Right atrium auricular region (tissue), 2 donors: ENCODE data around the gene CD80. TPM values are rescaled to one million over a fixed set of nuclear protein-coding genes. Genes with fewer than 3 reads are reported as not detected.

Source experiments
- DNase-seq: peaks from one replicate; pipeline ENCODE4 v3.0.0-alpha.2; 2019; ENCODE audit warnings: low spot score
- H3K27ac ChIP-seq, 2 donors: fragments of 200-600 bp; sonication (generic); 1 replicate in 1 of 2; 2 replicates in 1 of 2; pipeline ENCODE4 v1.5.1; 2016 to 2019
- H3K27me3 ChIP-seq, 2 donors: fragments of 200-600 bp; sonication (generic); one replicate each; pipeline versions ENCODE4 v1.5.1 to v1.6.0; 2017 to 2019
- H3K36me3 ChIP-seq: fragments of 200-600 bp; sonication (generic); one replicate; pipeline ENCODE4 v1.5.1; 2016
- H3K4me1 ChIP-seq, 2 donors: fragments of 200-600 bp; sonication (generic); one replicate each; pipeline versions ENCODE4 v1.5.1 to v1.6.0; 2017 to 2019
- H3K4me3 ChIP-seq, 2 donors: fragments of 200-600 bp; sonication (generic); 1 replicate in 1 of 2; 2 replicates in 1 of 2; pipeline ENCODE4 v1.5.1; 2017 to 2019; ENCODE audit warnings: mild to moderate bottlenecking in 1 of 2, moderate library complexity in 1 of 2
- H3K9me3 ChIP-seq, 2 donors: fragments of 200-600 bp; sonication (generic); one replicate each; pipeline ENCODE4 v1.5.1; 2019
- total RNA-seq, 2 donors: library from RNA; depleted of rRNA; stranded (reverse); fragments of >200 nt; gene quantifications; one replicate each; pipeline ENCODE4 v1.1.0, GENCODE V29; 2016
- TF ChIP-seq, protein P1 (sequence below), 2 donors: fragments of 200-600 bp; sonication (generic); IDR thresholded peaks; one replicate each; pipeline ENCODE4 v1.5.1; 2019; ENCODE audit warnings: antibody characterized with exemption in 2 of 2

CD80 gene
- total RNA-seq, 2 donors from 2014 or later, result 0.20 to 0.67 TPM

DNA sequence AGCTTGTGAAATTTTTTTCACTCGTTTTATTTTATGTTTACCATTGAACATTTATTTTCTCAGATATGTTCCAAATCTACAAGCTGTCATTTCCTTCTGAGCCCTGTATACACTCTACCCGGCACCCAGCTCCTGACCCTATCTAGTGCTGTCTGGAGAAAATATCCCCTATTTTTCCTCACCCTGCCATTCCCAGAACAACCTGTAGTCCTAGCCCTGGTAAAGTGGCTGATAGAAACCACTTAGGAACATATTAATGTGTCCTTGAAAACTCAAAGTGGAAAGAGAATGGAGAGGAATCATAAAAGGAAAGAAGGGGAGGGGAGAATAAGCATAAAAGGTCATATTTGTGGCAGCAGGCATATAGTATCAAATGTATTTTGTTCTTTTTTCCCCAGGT is 69.3 kb downstream of the CD80 start:
- no peak for DNase-seq
- Histone ChIP-seq H3K36me3 (peaks cover 45% of the 10 kb centered on the region), H3K4me1 (no peaks in the 10 kb centered on the region), H3K27ac (no peak overlapping the region), H3K27me3 (no peaks in the 10 kb centered on the region), H3K4me3 (no peak overlapping the region), H3K9me3 (no peaks in the 10 kb centered on the region)
- TF ChIP-seq, protein P1, sequence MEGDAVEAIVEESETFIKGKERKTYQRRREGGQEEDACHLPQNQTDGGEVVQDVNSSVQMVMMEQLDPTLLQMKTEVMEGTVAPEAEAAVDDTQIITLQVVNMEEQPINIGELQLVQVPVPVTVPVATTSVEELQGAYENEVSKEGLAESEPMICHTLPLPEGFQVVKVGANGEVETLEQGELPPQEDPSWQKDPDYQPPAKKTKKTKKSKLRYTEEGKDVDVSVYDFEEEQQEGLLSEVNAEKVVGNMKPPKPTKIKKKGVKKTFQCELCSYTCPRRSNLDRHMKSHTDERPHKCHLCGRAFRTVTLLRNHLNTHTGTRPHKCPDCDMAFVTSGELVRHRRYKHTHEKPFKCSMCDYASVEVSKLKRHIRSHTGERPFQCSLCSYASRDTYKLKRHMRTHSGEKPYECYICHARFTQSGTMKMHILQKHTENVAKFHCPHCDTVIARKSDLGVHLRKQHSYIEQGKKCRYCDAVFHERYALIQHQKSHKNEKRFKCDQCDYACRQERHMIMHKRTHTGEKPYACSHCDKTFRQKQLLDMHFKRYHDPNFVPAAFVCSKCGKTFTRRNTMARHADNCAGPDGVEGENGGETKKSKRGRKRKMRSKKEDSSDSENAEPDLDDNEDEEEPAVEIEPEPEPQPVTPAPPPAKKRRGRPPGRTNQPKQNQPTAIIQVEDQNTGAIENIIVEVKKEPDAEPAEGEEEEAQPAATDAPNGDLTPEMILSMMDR (IDR thresholded peaks at IDR 0.05), result no peak

GRCh38 chr3:119485563-119485962 is 73.9 kb downstream of the CD80 start:
- DNase-seq, result no peak
- Histone ChIP-seq H3K36me3 (peaks cover 33% of the 10 kb centered on the region), H3K4me1 (no peaks in the 10 kb centered on the region), H3K27me3 (no peaks in the 10 kb centered on the region), H3K4me3 (no peak overlapping the region), H3K27ac (no peak overlapping the region), H3K9me3 (no peaks in the 10 kb centered on the region)
- TF ChIP-seq, protein P1 (IDR thresholded peaks at IDR 0.05), result no peak

DNA sequence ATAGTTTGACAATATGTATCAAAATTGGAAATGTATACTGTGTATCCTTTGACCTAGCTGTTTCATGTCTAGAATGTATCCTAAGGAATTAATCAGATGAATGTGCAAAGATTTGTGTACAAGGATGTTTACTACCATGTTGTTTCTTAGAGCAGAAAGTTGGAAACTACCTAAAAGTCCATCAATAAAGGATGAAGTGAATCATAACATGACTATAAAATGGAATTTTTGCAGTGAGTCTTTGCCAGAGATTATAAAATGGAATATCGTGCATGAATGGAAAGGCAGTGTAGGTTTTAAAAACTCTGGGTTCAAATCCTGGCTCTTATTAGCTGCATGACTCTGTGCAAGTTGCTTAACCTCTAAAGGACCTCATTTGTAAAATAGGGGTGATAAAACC is 76.3 kb downstream of the CD80 start:
- H3K4me3 ChIP-seq, result no peak overlapping the region
- H3K27me3 ChIP-seq, result no peaks in the 10 kb centered on the region
- no peak overlapping the region for H3K27ac ChIP-seq
- no peaks in the 10 kb centered on the region for H3K9me3 ChIP-seq
- no peak for DNase-seq
- no peaks in the 10 kb centered on the region for H3K4me1 ChIP-seq
- TF ChIP-seq, protein P1 (IDR thresholded peaks at IDR 0.05), result no peak
- peaks cover 22% of the 10 kb centered on the region for H3K36me3 ChIP-seq

DNA sequence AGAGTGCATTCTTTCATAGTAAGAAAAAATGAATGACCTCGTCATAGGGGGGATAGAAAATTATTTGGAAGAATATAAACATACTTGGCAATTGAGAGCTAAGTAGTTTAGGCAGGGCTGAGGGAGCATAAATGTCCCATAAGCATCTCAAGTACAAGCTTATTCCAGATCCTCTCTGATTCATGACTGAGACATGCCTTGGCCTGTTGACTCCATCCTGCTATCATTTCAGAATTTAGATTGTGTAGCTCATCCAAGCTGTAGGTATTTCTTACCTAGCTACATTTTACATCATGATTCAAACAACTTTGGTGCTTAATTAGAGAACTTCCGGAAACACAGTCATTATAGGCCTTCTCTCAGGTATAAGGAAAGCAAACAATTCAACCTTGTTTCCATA is 78.3 kb downstream of the CD80 start:
- Histone ChIP-seq H3K4me3 (no peak overlapping the region), H3K27ac (no peak overlapping the region), H3K36me3 (peaks cover 24% of the 10 kb centered on the region), H3K4me1 (no peaks in the 10 kb centered on the region), H3K27me3 (no peaks in the 10 kb centered on the region), H3K9me3 (no peaks in the 10 kb centered on the region)
- no peak for DNase-seq
- TF ChIP-seq, protein P1 (IDR thresholded peaks at IDR 0.05), result no peak

Other genes with a start within 250 kb of the CD80 start
- 10 to 100 TPM; 21.2 to 21.5 TPM for gene TMEM39A, start 96.0 kb downstream of the CD80 start, total RNA-seq
- 1 to 10 TPM; 6.8 to 8.4 TPM for gene POGLUT1, start 90.7 kb downstream of the CD80 start, total RNA-seq
- 100 to 1,000 TPM in 1 of 2 donors, 10 to 100 TPM in 1; 79.9 to 108 TPM for gene TIMMDC1, start 61.1 kb downstream of the CD80 start, total RNA-seq
- 1 to 10 TPM; 7.5 to 9.7 TPM for gene ADPRH, start 19.9 kb upstream of the CD80 start, total RNA-seq
- gene PLA1A, start 38.3 kb upstream of the CD80 start, total RNA-seq, result 10 to 100 TPM in 1 of 2 donors, 1 to 10 TPM in 1; 6.7 to 11.6 TPM
- gene POPDC2, start 101.0 kb upstream of the CD80 start, total RNA-seq, result 100 to 1,000 TPM; 679 to 853 TPM
- gene COX17, start 117.8 kb upstream of the CD80 start, total RNA-seq, result 10 to 100 TPM; 75.8 to 93.9 TPM
- 1 to 10 TPM; 1.5 to 3.1 TPM for gene CFAP91, start 143.4 kb upstream of the CD80 start, total RNA-seq
- gene NR1I2, start 222.5 kb upstream of the CD80 start, total RNA-seq, result under 1 TPM in 1 of 2 donors, not detected in 1; 0.82 TPM